ENCODE results near the gene NPHS1.

NPHS1 gene

DNA sequence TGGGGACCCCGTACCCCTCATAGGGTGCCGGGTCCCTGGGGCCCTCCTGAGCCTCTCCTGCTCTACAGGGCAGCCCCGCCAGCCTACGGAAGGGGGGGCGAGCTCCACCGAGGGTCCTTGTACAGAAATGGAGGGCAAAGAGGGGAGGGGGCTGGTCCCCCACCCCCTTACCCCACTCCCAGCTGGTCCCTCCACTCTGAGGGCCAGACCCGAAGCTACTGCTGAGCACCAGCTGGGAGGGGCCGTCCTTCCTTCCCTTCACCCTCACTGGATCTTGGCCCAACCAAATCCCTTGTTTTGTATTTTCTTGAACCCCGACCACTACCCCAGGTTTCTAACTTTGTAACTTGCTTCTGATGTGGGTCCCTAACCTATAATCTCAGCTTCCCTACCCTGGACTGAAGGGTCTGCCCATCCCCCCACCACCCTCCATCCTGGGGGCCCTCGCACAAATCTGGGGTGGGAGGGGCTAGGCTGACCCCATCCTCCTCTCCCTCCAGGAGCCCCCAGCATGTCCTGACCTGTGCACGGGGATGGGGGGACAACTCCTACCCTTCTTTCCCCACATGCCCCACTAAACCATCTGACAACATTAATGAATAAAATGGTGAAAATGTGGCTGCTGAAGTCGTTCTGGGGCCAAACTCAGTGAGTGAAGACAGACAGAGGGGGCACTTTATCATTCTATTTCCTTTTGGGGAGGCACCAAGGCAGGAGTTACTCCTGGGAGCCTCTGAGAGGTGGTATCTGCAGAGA, 63.9 kb downstream of the NPHS1 start:
- no peak for DNase-seq (ENCODE audit: low read depth)

DNA sequence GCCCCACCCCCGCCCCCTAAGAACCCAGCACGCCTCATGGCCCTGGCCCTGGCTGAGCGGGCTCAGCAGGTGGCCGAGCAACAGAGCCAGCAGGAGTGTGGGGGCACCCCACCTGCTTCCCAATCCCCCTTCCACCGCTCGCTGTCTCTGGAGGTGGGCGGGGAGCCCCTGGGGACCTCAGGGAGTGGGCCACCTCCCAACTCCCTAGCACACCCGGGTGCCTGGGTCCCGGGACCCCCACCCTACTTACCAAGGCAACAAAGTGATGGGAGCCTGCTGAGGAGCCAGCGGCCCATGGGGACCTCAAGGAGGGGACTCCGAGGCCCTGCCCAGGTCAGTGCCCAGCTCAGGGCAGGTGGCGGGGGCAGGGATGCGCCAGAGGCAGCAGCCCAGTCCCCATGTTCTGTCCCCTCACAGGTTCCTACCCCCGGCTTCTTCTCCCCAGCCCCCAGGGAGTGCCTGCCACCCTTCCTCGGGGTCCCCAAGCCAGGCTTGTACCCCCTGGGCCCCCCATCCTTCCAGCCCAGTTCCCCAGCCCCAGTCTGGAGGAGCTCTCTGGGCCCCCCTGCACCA, 65.0 kb downstream of the NPHS1 start:
- no peak for DNase-seq (ENCODE audit: low read depth)

DNA sequence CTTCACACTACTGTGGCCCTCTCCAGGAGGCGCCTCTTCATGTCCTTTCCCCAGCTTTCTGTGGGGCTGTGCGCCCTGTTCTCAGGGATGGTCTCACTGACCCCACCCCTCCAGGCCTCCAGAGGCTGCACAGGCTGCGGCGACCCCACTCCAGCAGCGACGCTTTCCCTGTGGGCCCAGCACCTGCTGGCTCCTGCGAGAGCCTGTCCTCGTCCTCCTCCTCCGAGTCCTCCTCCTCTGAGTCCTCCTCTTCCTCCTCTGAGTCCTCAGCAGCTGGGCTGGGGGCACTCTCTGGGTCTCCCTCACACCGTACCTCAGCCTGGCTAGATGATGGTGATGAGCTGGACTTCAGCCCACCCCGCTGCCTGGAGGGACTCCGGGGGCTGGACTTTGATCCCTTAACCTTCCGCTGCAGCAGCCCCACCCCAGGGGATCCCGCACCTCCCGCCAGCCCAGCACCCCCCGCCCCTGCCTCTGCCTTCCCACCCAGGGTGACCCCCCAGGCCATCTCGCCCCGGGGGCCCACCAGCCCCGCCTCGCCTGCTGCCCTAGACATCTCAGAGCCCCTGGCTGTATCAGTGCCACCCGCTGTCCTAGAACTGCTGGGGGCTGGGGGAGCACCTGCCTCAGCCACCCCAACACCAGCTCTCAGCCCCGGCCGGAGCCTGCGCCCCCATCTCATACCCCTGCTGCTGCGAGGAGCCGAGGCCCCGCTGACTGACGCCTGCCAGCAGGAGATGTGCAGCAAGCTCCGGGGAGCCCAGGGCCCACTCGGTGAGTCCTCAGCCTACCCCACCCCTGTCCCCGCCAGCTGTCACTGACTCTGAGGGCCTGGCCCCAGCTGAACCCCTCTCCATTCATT, 65.8 kb downstream of the NPHS1 start:
- no peak for DNase-seq (ENCODE audit: low read depth)

DNA sequence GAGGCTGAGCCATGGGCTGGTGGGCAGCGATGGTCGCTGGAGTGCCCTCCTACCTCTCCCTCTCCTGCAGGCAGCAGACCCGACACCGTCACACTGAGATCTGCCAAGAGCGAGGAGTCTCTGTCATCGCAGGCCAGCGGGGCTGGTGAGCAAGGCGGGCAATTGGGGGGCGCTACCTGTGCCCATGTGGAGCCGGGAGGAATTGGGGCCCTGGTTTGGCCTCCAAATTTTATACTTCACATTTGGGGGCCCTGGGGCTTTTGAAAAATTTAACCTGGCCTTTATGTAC, 67.0 kb downstream of the NPHS1 start:
- no peak for DNase-seq (ENCODE audit: low read depth)

DNA sequence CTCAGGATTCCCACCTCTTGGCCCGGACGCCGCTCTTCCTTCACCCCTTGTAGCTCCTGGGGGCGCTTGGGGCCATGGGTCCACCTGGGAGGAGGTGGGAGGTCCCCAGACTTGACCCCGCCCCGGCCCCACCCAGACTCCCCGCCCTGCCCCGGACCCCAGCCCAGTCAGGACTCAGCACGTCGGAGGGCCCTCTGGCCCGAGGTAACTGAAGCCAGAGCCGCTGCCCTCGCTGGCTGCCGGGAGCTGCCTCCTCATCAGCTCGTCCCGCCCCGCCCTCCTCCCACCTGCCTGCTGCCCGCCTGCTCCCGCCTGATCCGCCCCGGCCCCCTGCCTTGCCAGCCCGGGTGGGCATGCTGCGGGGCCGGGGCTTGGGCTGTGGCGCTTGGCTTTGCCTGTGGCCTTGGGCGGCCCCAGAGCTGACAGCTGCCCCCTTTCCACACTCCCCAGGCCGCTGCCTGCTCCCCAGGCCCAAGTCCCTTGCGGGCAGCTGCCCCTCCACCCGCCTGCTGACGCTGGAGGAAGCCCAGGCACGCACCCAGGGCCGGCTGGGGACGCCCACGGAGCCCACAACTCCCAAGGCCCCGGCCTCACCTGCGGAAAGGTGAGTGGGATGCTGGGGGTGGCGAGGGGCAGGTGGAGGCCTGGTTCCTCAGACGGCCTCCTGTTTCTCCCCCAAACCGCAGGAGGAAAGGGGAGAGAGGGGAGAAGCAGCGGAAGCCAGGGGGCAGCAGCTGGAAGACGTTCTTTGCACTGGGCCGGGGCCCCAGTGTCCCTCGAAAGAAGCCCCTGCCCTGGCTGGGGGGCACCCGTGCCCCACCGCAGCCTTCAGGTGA, 67.6 kb downstream of the NPHS1 start:
- no peak for DNase-seq (ENCODE audit: low read depth)

DNA sequence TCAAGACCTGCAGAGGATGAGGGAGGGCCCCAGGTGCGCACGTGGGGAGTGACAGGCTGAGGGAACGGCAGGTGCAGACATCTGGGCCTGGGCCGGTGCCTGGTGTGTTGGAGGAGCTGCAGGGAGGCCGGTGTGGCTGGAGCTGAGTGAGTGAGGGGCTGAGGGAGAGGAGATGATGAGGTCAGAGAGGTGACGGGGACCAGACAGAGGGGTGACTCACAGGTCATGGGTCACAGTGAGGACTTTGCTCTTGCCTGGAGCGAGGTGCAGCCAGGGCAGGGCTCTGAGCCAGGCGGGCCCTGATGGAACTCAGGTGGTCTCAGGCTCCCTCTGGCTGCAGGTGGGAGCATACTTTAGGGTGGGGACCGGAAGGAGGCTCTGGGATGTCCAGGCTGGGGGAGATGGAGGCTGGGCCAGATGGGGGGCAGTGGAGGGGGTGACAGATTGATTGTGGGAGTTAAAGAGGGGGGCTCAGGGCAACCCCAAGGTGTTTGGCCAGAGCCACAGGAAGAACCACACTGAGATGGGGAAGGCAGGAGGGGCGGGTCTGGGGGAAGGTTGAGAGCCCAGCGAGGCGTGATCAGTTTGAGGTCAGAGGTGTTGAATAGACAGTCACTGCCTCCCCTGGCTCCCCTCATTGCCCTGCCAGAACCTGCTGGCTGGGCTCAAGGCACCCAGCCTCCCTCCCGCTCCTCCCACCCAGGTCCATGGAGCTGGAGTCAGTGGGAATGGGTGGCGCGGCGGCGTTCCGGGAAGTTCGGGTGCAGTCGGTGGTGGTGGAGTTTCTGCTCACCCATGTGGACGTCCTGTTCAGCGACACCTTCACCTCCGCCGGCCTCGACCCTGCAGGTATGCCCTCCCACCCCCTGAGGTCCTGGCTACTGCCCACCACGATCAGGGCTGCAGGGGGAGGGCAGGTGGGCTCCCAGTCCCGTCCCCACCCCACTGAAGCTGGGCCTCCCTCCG, 68.6 kb downstream of the NPHS1 start:
- no peak for DNase-seq (ENCODE audit: low read depth)

DNA sequence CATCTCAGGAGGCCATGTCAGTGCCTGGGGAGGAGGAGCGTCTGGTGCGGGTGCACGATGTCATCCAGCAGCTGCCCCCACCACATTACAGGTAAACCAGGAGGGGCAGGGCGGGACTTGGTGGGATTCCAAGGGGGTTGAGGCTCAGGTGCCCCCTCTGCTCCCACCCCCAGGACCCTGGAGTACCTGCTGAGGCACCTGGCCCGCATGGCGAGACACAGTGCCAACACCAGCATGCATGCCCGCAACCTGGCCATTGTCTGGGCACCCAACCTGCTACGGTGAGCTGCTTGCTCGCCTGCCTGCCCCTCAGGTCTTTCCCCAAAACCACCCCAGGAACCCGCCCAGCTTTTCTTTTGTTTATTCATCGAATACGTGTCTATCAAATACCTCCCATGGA, 69.7 kb downstream of the NPHS1 start:
- no peak for DNase-seq (ENCODE audit: low read depth)

DNA sequence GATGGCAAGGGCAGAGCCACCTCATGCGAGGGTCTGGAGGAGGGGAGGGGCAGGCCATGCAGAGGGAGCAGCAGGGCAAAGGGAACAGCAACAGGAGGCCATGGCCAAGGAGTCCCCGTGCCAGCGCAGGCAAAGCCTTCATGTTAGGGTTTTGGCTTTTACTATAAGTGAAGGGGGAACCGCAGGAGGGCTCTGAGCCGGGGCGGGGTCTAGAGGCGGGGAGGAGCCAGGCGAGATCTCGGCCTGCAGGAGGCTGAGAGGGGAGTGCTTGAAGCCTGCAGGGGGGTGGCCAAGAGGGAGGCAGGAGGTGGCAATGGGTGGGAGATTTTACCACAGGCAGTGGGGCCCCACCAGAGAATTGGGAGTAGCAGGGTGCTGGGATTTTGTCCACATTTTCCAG, 70.7 kb downstream of the NPHS1 start:
- DNase-seq (ENCODE audit: low read depth), result no peak

DNA sequence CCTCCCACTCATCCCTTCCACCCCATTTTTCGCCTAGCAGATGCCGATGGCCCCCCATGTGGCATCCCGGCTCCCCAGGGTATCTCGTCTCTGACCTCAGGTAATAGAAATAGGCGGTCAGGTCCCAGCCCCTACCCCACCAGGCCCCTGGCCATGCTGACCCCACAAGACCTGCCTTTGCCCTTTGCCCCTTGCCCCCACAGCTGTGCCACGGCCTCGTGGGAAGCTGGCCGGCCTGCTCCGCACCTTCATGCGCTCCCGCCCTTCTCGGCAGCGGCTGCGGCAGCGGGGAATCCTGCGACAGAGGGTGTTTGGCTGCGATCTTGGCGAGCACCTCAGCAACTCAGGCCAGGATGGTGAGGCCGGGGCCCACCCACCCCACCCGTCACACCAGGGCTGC, 71.6 kb downstream of the NPHS1 start:
- no peak for DNase-seq (ENCODE audit: low read depth)

DNA sequence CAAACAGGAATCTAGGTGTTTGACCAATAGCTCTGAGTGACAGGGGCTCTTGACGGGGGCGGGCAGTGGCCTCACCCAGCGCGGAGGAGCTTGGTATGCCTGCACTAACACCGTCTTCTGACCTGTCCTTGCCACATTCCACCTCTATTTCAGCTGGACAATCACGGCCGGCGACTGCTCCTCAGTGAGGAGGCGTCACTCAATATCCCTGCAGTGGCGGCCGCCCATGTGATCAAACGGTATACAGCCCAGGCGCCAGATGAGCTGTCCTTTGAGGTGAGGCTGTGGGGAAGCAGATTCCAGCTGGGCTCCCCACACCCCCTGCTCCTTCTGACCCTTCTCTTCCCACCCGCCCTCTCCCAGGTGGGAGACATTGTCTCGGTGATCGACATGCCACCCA, 72.2 kb downstream of the NPHS1 start:
- DNase-seq (ENCODE audit: low read depth), result no peak

DNA sequence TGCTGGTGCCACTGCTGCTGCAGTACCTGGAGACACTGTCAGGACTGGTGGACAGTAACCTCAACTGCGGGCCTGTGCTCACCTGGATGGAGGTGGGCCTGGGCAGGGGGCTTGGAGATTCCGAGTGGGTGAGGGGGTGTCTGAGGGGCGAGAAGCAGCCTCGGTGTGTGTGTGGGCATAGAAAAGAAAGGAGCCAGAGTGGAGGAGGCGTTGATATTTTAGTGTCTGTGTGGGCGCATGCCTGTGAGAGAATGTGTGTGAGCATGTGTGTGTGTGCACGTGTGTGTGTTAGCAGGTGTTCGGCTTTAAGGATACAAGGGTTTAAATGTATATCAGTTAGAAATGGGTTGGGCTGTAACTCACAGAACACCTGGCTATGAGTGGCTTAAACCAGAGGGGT, 73.3 kb downstream of the NPHS1 start:
- no peak for DNase-seq (ENCODE audit: low read depth)

DNA sequence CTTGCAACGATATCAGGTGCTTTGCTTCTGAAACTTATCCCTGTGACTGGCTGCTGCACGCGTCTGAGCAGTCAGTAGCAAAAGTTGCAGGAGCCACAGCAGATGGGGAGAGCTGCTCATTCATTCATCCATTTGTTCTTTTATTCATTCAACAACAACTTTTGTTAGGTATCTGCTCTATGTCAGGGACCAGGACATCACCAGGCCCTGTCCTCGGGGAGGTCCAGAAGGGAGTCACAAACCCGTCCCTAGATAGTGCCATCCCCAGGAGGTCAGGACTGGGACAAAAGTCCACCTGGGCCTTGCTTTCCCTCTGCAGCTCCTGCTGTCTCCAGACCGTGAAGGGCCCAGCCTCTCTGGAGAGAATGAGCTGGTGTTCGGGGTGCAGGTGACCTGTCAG, 74.3 kb downstream of the NPHS1 start:
- DNase-seq (ENCODE audit: low read depth), result no peak

DNA sequence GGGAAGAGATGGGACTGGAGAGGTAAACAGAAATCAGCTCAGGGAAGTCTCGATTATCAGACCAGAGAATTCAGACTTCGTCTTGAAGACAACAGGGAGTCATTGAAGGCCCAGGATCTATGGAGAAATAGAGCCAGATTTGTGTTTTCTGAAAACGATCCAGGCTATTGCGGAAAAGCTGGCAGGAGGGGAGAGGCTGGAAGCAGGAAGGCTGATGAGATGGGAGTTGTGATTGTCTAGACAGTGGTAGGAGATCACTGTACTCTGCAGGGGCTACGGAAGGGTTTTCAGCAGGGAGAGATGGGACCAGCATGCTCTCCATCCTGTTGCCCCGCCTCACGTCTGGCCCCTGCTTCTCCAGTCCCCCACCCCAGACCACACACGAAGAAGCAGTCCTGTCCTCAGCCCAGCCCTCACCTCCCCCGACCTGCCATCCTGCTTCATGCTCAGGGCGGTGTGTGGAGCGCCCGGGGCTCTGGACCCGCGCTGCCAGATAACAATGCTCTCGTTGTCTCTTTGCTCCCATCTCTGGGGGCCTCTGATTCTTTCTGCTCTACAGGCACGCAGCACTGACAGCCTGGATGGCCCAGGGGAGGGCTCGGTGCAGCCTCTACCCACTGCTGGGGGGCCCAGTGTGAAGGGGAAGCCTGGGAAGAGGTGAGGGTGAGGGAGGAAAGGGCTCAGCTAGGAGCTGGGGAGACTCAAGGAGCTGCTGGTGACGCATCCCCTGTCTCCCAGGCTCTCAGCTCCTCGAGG, 75.0 kb downstream of the NPHS1 start:
- no peak for DNase-seq (ENCODE audit: low read depth)

DNA sequence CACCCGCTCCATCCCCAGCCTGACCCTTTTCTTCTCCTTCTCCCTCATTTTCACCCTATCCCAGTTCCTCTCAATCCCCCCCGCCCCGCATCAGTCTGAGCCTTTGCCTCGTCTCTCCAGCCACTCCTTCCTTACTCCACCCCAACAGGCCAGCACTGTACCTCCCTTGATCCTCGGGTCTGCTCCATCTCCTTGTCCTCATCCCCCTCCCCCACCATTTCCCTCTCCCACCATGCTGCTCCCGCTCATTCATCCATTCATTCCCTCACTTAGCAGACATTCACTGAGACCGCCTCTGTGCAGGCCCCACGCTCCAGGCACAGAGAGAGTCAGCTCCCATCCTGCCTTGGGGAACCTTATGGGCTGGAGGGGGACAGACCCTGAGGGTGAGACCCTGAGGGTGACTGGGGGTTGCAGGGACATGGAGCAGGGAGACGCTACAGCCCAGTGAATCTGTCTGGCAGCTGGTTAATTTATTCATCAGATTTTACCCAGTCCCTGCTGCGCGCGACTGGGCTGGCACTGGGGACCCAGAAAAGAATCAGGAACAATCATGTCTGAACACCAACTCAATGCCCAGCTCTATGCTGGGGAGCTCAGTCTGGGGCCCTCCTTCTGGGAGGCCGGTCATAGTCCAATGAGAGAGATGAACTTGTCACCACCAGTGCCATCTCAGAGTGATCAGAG, 76.1 kb downstream of the NPHS1 start:
- no peak for DNase-seq (ENCODE audit: low read depth)

All from activated T-cell treated with anti-CD3 and anti-CD28 coated beads for 24 hours (primary cell).